ENCODE measurements around the gene ABHD14A.

The ABHD14A gene

GRCh38 chr3:51948016-51948580, 26.8 kb upstream of the ABHD14A start:
- TF ChIP-seq, protein P1, sequence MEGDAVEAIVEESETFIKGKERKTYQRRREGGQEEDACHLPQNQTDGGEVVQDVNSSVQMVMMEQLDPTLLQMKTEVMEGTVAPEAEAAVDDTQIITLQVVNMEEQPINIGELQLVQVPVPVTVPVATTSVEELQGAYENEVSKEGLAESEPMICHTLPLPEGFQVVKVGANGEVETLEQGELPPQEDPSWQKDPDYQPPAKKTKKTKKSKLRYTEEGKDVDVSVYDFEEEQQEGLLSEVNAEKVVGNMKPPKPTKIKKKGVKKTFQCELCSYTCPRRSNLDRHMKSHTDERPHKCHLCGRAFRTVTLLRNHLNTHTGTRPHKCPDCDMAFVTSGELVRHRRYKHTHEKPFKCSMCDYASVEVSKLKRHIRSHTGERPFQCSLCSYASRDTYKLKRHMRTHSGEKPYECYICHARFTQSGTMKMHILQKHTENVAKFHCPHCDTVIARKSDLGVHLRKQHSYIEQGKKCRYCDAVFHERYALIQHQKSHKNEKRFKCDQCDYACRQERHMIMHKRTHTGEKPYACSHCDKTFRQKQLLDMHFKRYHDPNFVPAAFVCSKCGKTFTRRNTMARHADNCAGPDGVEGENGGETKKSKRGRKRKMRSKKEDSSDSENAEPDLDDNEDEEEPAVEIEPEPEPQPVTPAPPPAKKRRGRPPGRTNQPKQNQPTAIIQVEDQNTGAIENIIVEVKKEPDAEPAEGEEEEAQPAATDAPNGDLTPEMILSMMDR (IDR thresholded peaks at IDR 0.05; ENCODE audit: insufficient read depth, low read length) = no peak
- TF ChIP-seq, protein P2, sequence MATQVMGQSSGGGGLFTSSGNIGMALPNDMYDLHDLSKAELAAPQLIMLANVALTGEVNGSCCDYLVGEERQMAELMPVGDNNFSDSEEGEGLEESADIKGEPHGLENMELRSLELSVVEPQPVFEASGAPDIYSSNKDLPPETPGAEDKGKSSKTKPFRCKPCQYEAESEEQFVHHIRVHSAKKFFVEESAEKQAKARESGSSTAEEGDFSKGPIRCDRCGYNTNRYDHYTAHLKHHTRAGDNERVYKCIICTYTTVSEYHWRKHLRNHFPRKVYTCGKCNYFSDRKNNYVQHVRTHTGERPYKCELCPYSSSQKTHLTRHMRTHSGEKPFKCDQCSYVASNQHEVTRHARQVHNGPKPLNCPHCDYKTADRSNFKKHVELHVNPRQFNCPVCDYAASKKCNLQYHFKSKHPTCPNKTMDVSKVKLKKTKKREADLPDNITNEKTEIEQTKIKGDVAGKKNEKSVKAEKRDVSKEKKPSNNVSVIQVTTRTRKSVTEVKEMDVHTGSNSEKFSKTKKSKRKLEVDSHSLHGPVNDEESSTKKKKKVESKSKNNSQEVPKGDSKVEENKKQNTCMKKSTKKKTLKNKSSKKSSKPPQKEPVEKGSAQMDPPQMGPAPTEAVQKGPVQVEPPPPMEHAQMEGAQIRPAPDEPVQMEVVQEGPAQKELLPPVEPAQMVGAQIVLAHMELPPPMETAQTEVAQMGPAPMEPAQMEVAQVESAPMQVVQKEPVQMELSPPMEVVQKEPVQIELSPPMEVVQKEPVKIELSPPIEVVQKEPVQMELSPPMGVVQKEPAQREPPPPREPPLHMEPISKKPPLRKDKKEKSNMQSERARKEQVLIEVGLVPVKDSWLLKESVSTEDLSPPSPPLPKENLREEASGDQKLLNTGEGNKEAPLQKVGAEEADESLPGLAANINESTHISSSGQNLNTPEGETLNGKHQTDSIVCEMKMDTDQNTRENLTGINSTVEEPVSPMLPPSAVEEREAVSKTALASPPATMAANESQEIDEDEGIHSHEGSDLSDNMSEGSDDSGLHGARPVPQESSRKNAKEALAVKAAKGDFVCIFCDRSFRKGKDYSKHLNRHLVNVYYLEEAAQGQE (IDR thresholded peaks at IDR 0.05; ENCODE audit: insufficient replicate concordance, low read depth) = no peak
- TF ChIP-seq SPI1 (IDR thresholded peaks at IDR 0.05; ENCODE audit: borderline replicate concordance, low read depth) (no peak), GABPA (IDR thresholded peaks at IDR 0.05; ENCODE audit: low read depth) (no peak), POLR2AphosphoS5 (IDR thresholded peaks at IDR 0.05; ENCODE audit: low read depth) (no peak)

GRCh38 chr3:51949121-51949520, 25.7 kb upstream of the ABHD14A start:
- Histone ChIP-seq H3K27ac (replicated peaks) (no peak overlapping the region), H3K4me3 (replicated peaks; ENCODE audit: insufficient read depth, low read length) (no peak overlapping the region), H3K27me3 (ENCODE audit: insufficient read depth, poor library complexity, severe bottlenecking) (no peaks in the 10 kb centered on the region)
- TF ChIP-seq SPI1 (IDR thresholded peaks at IDR 0.05; ENCODE audit: borderline replicate concordance, low read depth) (no peak), POLR2AphosphoS5 (IDR thresholded peaks at IDR 0.05; ENCODE audit: low read depth) (no peak), GABPA (IDR thresholded peaks at IDR 0.05; ENCODE audit: low read depth) (no peak)
- TF ChIP-seq, protein P1 (IDR thresholded peaks at IDR 0.05; ENCODE audit: insufficient read depth, low read length) = no peak
- TF ChIP-seq, protein P2 (IDR thresholded peaks at IDR 0.05; ENCODE audit: insufficient replicate concordance, low read depth) = no peak
- no peak for DNase-seq (ENCODE audit: low read depth in 1 of 2, low spot score in 1 of 2)

More at GRCh38 chr3:51948016-51948580, 26.8 kb upstream of the ABHD14A start:
- no peak overlapping the region for H3K4me3 ChIP-seq (replicated peaks; ENCODE audit: insufficient read depth, low read length)
- H3K27ac ChIP-seq (replicated peaks) = no peak overlapping the region
- no peaks in the 10 kb centered on the region for H3K27me3 ChIP-seq (ENCODE audit: insufficient read depth, poor library complexity, severe bottlenecking)
- DNase-seq (ENCODE audit: low read depth in 1 of 2, low spot score in 1 of 2) = no peak

GRCh38 chr3:51950899-51951298, 24.0 kb upstream of the ABHD14A start:
- TF ChIP-seq, protein P2 (IDR thresholded peaks at IDR 0.05; ENCODE audit: insufficient replicate concordance, low read depth) = no peak
- TF ChIP-seq SPI1 (IDR thresholded peaks at IDR 0.05; ENCODE audit: borderline replicate concordance, low read depth) (no peak), GABPA (IDR thresholded peaks at IDR 0.05; ENCODE audit: low read depth) (no peak), POLR2AphosphoS5 (IDR thresholded peaks at IDR 0.05; ENCODE audit: low read depth) (no peak)
- TF ChIP-seq, protein P1 (IDR thresholded peaks at IDR 0.05; ENCODE audit: insufficient read depth, low read length) = no peak
- DNase-seq (ENCODE audit: low read depth in 1 of 2, low spot score in 1 of 2) = no peak
- no peaks in the 10 kb centered on the region for H3K27me3 ChIP-seq (ENCODE audit: insufficient read depth, poor library complexity, severe bottlenecking)
- H3K27ac ChIP-seq (replicated peaks) = no peak overlapping the region
- no peak overlapping the region for H3K4me3 ChIP-seq (replicated peaks; ENCODE audit: insufficient read depth, low read length)

All from HL-60 (cell line).